HG03280 (cell line): ENCODE results near the gene MAML2.

Experiments used
- ATAC-seq: cut with Tn5 transposase; IDR thresholded peaks from one replicate; pipeline ENCODE4 v1.9.1; 2021; ENCODE audit warnings: mild to moderate bottlenecking, moderate library complexity; ENCODE audit not compliant: unreplicated experiment

The MAML2 gene

GRCh38 chr11:96339706-96340554, 3.1 kb downstream of the MAML2 start:
- no peak for ATAC-seq

GRCh38 chr11:96338910-96339705, 3.9 kb downstream of the MAML2 start:
- peak; percentile 35 for ATAC-seq

- no peak for ATAC-seq
Measured at GRCh38 chr11:96337541-96338431, 5.2 kb downstream of the MAML2 start.

- ATAC-seq: no peak
Measured at GRCh38 chr11:96335388-96335787, 7.6 kb downstream of the MAML2 start.

GRCh38 chr11:96334219-96334618, 8.8 kb downstream of the MAML2 start:
- no peak for ATAC-seq

- ATAC-seq: no peak
Measured at GRCh38 chr11:96333191-96333719, 9.7 kb downstream of the MAML2 start.

- ATAC-seq: no peak
Measured at GRCh38 chr11:96332126-96332771, 10.7 kb downstream of the MAML2 start.

- no peak for ATAC-seq
Measured at GRCh38 chr11:96331699-96332116, 11.3 kb downstream of the MAML2 start.

- ATAC-seq: no peak
Measured at GRCh38 chr11:96330511-96330859, 12.5 kb downstream of the MAML2 start.

- ATAC-seq: no peak
Measured at GRCh38 chr11:96329855-96330510, 13.0 kb downstream of the MAML2 start.

GRCh38 chr11:96329419-96329818, 13.6 kb downstream of the MAML2 start:
- no peak for ATAC-seq

- ATAC-seq: no peak
Measured at GRCh38 chr11:96328395-96329010, 14.5 kb downstream of the MAML2 start.

GRCh38 chr11:96326959-96327358, 16.0 kb downstream of the MAML2 start:
- ATAC-seq: no peak

- no peak for ATAC-seq
Measured at GRCh38 chr11:96324912-96325311, 18.1 kb downstream of the MAML2 start.

- no peak for ATAC-seq
Measured at GRCh38 chr11:96323642-96323985, 19.4 kb downstream of the MAML2 start.

- ATAC-seq: no peak
Measured at GRCh38 chr11:96322775-96323641, 20.0 kb downstream of the MAML2 start.

- no peak for ATAC-seq
Measured at GRCh38 chr11:96321091-96321490, 21.9 kb downstream of the MAML2 start.

GRCh38 chr11:96319898-96320656, 22.9 kb downstream of the MAML2 start:
- ATAC-seq: no peak
